ENCODE data around the gene OVCH1.
"Not testable (repeated sequence)": the region's sequence is repeated elsewhere in the genome, so short reads cannot be mapped to it uniquely, and the experiment has no call there.

Gene OVCH1

DNA sequence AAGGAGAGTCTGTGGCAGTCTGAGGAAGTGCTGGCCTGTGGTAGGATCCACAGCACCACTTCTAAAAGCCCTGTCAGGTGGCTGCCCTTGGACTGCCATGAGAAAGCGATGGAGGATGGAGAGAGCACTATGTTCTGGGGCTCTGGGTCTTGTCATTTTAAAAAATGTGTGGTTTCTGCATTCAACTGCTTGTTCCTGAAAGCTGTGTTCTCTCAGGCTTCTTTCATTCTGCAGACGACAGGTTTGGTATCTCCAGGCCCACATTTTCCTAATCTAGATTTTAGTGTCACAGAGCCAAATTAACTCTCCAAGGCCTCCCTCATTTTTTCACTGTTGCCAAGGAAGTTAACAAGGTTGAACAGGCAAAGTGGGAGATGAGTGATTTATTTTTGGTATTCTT, 10.5 kb downstream of the OVCH1 start:
- no peak for DNase-seq

DNA sequence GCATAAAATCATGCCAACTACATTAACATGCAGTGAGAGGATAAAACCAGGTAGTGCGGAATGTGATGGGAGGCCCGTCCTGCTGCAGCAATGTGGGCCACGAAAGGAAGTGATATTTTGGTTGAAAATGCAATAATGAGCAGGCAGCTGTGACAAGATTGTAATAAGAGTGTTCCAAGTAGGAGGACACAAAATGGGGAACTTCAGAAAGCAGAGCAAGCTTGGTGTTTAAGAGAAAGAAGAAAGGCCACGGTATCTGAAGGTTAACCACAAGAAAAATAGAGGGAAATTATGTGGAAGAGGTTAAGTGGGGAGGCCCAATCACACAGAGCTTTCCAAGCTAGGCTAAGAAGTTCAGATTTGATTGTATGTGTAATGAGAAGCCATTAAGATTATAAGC, 34.3 kb downstream of the OVCH1 start:
- DNase-seq, result no peak

DNA sequence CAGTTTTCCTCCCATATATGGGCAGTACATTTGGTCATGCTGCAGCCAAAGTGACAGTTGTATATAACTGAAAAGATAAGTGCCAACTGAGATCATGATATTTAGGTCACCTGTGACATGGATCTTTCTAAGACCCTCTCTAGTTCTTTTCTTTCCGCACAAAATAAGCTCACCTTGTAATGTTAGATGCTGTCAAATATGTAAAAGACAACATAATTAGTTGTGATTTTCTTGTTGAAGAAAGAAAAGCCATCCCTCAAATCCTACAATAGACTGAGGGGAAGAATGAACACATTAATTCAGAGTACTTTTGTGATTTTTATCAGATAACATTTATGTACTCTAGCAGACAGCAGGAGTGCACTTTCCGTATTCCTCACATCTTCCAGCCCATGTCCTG, 37.4 kb downstream of the OVCH1 start:
- no peak for DNase-seq

DNA sequence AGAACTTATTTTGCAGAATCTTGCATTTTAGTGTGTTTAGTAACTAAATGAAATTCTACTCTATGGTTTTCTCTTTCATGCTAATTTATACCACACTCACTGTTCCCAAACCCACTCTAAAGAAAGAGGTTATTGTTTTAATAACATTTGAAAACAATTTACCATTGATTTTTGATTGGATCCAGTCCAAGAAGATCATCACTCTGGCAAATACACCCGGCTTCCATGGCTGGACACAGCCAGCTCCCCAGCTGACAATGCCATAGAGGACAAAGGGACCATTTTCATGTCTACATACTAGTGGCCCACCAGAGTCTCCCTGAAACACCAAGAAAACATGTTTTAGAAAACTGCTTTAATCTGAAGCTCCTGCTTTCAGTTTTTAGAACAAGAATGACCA, 42.4 kb downstream of the OVCH1 start:
- DNase-seq, result no peak

DNA sequence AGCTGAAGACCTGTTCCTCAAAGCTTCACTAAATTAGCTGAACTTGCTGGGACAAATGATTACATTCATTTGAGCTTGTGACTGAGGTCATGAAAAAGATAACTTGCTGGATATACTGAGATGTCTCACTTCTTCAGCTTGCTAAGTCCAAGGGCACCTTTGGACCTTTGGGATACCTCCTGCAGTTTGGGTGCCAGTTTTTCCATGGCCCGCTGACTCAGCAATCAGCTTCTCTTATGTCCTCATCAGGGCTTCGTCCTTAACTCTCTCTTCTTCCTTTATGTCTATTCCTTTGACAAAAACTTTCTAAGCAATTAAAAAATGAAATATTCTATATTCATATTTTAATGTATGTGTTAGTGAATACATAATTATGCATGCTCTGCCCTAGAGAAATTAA, 45.6 kb downstream of the OVCH1 start:
- no peak for DNase-seq

DNA sequence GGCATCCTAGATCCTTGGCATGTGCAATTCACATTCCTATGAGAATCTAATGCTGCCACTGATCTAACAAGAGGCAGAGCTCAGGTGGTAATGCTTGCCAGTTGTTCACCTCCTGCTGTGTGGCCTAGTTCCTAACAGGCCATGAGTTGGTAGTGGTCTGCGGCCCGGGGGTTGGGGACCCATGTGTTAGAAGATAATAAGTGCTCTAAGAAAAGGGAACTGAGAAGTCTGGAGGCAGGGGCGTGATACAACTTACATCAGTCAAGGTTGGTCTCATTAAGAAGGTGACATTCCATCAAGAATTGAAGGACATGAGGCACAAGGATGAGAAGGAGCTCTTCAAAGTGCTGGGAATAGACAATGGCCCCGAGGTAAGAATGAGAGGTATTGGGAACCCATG, 49.3 kb downstream of the OVCH1 start:
- DNase-seq, result no peak

DNA sequence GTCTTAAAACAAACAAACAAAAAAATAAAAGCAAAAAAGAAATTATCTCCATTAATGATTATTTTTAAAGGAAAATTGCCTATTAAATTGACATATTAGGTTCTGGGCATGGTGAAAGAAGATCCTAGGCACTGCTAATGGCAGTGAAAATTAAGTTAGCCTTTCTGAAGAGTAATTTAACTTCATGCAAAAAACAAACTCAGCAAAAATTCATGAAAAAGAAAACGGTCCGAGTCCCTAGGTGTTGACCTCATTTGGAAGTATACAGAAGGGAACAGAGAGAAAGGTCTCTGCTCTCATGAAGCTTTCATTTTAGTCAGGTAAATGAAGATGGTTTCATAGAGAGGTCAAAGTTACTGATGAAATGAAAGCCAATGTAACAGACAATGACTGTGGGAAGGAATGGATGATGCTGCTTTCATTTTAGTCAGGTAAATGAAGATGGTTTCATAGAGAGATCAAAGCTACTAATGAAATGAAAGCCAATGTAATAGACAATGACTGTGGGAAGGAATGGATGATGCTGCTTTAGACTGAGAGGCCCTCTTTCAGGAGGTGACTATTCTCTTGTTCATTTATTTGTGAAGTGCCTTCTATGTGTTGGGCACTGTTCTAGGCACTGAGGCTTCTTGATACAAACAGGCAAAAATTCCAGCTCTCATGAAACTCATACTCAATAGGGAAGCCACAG, 50.1 kb downstream of the OVCH1 start:
- no peak for DNase-seq

DNA sequence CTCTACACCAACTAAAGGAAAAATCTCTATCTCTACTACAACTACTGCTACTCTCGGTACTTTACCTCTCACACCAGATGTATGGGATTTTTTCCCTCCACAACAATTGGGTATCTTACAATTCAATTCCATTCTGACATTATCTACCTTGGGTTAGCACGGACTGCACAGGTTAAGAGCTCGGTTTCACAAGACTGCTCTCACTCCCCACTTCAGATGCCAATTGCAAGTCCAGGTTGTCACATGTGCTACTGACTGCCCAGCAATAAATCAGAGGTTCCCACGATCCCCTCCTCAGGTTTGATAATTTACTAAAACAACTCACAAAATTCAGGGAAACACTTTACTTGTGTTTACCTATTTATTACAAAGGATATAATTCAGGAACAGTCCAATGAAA, 58.0 kb downstream of the OVCH1 start:
- DNase-seq, result no peak

DNA sequence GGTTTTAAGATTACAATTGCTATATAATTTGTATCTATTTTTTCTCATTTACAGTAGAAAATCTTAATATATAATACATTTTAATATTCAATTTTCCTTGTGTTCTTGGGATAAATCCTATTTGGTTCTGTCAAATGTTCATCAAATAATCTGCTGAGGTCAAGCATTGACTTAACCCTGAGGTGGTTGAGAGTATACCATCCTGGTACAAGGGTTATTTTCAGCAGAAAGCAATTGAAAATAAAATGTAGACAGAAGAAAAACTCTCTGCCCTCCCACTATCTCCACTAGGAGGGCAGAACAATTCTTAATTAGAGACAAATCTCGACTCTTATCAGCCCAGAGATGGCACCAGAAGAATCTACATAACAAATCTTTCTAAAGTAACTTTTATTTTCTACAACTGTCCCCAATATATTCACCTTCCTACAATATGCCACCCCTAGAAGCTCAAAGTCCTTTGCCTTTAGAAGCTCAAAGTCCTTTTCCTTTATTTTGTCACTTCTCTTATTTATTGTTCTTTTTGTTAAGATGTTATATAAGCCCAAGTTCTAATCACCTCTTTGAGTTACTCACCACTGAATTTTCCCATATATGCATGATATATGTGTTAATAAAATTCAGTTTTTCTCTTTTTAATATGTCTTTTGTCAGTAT, 58.6 kb downstream of the OVCH1 start:
- DNase-seq, result no peak

DNA sequence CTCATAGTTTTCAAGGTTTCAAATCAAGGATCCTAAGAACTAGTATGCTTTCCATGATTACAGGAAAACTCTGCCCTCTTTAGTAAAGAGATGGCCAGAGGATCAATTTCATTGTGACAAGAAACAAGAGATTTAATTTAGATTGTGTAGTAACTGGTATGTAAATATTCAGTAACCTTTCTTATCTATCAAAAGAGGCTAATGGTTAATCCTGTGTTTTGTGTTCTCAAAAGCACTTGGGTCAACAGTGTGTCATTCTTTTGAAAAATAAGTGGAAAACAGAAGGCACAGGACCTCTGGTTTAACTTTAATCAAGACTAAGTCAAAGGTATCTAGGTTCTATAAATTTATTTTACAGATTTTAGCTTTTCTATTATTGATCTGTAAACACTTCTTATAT, 59.9 kb downstream of the OVCH1 start:
- no peak for DNase-seq

DNA sequence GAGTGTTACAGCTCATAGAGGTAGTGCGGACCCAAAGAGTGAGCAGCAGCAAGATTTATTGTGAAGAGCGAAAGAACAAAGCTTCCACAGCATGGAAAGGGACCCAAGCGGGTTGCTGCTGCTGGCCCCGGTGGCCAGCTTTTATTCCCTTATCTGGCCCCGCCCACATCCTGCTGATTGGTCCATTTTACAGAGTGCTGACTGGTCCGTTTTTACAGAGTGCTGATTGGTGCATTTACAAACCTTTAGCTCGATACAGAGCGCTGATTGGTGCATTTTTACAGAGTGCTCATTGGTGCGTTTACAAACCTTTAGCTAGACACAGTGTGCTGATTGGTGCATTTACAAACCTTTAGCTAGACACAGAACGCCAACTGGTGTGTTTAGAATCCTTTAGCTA, 60.7 kb downstream of the OVCH1 start:
- not testable (repeated sequence) for DNase-seq

DNA sequence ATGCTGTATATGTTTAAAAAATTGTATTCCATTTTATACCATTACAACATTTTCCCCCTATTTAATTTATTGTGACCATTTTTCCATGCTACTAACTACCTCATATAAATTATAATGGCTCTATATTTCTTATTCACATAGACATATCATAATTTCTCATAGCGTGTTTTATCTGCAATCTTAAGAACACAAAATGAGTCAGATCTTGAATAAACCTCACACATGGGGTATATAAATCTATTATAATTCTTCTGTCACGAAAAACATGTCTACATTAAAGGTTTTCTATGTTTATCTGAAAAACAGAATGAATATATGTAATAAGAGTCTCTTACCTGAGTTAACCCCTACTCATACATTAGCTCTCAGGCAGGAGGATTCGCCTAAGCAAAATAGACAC, 66.0 kb downstream of the OVCH1 start:
- DNase-seq, result no peak

DNA sequence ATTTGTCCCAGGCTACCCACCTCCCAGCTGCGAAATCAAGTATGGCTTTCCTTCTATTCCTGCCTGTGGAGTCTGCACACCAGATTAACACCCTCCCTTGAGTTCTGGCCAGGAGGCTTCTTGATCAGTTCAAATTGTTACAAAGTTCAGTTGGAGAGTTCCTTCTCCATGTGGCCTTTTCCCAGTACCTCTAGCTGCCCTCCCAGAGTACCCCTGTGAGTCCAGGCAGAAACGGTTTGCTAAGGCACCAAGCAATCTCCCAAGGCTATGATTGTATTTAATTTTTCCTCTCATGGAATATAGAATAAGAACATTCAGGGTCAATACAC, 66.8 kb downstream of the OVCH1 start:
- DNase-seq, result no peak

DNA sequence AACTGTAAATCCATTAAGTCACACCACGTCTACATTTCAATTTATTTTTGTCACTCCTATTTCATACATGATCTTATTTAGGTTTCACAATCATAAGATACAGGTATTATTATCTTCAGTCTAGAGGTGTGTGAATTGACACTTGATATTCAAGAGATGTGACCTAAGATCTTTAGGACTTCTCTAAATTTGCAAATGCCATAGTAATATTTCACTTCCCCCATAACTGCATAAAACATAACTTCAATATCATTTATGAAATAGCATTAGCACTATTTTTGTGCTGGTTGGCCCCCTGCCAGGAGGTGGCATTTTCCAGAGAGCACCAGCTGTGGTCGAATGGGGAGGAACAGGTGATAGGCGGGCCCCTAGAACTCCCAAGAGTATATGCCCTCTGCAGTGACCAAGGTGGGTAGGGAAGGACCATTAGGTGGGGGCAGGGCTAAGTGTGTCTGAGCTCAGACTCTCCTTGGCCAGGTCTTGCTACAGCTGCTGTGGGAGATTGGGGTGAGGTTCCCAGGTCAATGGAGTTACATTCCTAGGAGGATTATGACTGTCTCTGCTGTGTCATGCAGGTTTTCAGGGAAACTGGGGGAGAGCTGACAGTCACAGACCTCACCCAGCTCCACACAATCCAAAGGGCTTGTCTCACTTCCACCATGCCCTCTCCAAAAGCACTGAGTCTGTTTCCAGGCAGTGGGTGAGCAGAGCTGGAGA, 67.3 kb downstream of the OVCH1 start:
- no peak for DNase-seq

DNA sequence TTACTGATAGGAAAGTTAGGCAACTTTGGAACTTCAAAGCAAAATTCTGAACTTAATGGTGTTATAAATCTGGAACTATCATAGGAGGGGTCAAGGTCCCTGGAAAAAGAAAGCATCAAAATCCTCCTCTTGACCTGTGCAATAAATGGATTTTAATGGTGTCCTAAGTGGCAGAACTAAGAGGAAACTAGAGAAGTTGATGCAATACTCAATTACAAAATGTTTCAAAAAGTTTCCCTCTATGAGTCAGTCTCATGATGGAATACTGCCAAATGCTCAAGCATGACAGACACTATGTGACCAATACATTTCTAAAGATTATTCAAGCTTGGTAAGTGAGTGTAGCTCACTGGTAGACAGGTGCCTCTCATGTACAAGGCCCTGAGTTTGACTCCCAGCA, 68.9 kb downstream of the OVCH1 start:
- DNase-seq, result peak; percentile 25

DNA sequence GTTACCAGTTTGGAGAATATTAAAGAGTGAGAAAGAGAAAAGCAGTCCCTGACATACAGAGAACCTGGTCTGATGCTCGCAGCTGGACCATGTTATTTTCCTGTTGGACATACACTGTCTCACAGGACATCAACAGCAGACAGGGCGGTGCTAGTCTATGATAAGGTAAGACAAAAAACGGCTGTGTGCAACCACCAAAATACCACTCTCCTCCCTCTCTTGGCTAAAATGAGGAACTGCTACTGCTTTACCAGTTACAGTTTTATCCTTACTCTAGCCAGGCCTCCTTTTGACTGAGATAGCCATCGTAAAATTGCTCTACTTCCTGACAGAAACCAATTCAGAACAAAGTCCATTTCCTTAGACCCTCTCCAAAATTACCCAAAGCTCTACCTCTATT, 69.5 kb downstream of the OVCH1 start:
- peak; percentile 2 for DNase-seq

DNA sequence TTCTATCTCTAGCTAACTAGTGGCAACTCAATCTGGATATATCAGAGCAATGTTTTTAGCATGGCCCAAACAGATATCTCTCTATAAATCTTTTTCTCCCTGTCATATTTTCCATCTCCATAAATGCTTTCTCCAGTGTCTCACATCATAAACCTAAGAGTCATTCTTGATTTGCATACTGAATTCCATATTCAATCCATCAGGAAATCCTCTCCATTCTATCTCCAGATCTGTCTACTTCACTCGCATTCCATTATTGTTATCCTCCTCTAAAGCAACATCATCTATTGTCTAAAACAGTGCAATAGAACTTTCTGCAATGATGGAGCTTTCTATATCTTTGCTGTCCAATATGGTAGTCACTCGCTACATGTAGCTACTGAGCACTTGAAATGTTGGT, 71.0 kb downstream of the OVCH1 start:
- DNase-seq, result no peak

DNA sequence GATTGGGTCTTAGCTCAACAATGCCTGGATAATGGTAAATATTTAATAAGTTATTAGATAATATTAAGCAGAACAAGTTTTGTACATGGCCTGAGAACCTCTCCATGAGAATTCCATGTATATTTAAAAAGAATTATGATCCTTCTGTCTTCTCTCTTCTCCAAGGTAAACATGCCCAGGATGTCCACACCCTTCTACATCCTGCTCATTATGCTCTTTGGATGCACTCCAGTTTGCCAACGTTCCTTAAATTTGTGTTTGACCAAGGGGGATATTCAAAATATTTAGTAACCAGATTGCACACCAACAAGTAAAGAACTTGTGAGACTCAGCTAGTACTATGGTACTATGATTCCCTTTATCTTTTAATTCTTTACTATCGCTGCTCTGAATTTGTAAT, 71.8 kb downstream of the OVCH1 start:
- DNase-seq, result no peak

DNA sequence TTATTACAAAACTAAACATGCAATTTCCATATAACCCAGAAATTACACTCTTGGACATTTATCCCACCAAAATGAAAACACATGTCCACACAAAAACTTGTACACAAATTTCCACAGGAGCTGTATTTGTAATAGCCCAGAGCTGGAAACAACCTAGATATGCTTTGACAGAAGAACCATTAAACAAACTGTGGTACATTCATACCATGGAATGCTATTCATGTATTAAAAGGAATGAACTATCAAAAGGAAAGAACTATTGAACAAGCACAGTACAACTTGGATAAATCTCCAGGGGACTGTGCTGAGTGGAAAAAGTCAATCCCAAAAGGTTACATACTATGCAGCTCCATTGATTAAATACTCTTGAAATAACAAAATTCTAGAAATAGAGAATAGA, 80.7 kb downstream of the OVCH1 start:
- no peak for DNase-seq

DNA sequence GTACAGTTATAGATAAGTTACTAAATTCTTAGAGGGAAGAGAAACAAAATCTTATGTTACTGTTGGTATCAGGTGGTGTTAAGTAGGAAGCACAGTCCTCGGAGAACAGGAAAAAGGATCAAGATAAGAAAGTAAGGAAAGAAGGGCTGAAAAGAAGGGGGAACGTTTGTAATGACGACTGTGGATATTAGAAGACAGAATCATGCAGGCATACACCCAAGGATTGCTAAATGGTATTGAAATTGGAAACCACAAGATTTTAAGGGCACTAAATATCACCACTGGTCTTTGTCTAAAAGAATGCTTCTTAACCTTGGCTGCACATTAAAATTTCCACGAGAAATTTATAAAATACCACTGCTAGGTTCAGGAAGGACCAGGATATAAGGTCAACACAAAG, 82.4 kb downstream of the OVCH1 start:
- no peak for DNase-seq

DNA sequence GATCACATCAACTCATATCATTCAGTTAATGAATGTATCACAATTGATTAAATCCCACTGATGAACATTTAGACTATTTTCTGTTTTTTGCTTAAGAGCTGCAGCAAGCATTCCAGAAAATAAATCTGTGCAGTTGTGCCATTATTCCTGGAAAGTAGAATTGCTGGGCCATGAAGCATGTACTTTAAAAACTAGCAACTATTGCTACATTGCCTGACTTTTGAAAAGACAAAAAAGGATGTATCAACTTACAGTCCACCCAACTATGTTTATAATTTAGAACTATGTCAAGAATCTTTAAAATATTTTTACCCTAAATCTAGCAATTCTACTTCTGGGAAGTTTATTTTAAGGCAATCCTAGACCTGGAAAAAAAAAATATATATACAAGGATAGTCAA, 83.1 kb downstream of the OVCH1 start:
- DNase-seq, result no peak

DNA sequence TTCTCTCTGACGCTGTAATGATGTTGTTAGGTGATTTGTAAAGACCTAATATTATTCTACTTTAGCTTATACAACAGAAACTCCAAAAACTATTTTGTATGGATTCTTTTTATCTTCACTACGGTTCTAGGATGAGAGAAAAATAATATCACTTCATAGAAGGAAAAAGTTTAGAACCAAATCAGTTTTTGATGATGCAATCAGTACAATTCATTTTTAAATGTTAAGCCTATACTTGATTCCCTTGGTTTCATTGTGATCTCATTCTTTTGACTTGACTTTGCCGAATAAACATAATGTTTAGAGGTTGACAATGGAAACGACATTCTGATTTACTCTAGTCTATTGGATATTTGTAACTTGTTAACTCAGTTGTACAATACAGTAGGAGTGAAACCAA, 91.9 kb downstream of the OVCH1 start:
- DNase-seq, result no peak

DNA sequence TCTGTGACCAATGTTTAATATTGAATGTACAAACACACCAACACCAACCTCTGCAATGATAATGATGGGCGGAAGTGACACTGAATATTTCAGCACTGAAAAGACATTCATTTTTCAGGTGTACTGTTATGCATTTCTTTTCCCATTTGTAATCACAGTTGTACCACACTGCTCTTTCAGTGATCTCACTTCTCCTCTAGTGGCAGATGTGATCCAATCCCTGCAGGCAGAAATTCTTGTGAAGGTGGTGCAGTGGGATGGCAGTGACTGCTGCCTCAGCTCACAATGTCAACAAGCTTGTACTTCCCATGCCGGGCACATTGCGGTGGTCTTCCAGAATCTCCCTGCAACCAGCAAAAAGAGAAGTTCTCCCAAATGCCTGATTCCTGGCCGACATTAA, 93.5 kb downstream of the OVCH1 start:
- no peak for DNase-seq

DNA sequence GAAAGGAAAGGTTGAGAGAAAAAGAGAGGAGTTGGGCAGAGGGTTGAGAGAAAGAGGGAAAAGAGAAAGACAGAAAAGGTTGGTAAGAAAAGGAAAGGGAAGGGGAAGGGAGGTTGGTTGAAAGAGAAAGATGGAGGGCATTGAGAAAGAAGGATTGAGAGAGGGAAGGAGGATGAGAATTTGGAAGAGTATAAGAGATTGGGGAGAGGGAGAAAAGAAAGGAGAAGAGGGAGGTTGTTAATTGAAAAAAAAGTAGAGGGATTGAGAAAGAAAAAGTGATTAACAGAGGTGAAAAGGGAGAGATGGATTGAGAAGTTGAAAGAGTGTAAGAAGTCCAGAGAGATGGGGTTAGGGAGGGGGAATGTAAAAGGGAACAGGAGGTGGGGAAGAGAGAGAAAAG, 95.0 kb downstream of the OVCH1 start:
- no peak for DNase-seq

DNA sequence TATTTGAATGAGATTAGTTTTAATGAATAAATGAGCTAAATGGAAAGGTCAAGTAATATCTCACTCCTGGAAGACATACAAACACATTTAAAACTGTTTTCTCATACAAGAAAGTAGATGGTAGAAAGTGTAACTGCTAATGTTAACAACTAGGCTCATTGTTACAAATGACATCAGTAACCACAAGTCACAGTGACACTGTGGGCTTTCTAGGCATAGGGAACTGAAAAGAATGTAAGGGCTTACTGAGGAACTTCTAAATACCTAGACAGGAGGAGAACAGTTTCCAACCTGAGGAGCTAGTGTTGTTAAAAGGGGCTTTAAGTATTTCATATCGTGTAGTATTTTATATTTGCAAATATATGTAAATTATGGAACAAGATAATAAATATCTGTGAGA, 99.0 kb downstream of the OVCH1 start:
- no peak for DNase-seq
